Right atrium auricular region (tissue), 2 donors: ENCODE data around the gene SLC7A4. TPM values are rescaled to one million over a fixed set of nuclear protein-coding genes. Genes with fewer than 3 reads are reported as not detected.

Source experiments
- DNase-seq: peaks from one replicate; pipeline ENCODE4 v3.0.0-alpha.2; 2019; ENCODE audit warnings: low spot score
- H3K27ac ChIP-seq, 2 donors: fragments of 200-600 bp; sonication (generic); 1 replicate in 1 of 2; 2 replicates in 1 of 2; pipeline ENCODE4 v1.5.1; 2016 to 2019
- H3K27me3 ChIP-seq, 2 donors: fragments of 200-600 bp; sonication (generic); one replicate each; pipeline versions ENCODE4 v1.5.1 to v1.6.0; 2017 to 2019
- H3K36me3 ChIP-seq: fragments of 200-600 bp; sonication (generic); one replicate; pipeline ENCODE4 v1.5.1; 2016
- H3K4me1 ChIP-seq, 2 donors: fragments of 200-600 bp; sonication (generic); one replicate each; pipeline versions ENCODE4 v1.5.1 to v1.6.0; 2017 to 2019
- H3K4me3 ChIP-seq, 2 donors: fragments of 200-600 bp; sonication (generic); 1 replicate in 1 of 2; 2 replicates in 1 of 2; pipeline ENCODE4 v1.5.1; 2017 to 2019; ENCODE audit warnings: mild to moderate bottlenecking in 1 of 2, moderate library complexity in 1 of 2
- H3K9me3 ChIP-seq, 2 donors: fragments of 200-600 bp; sonication (generic); one replicate each; pipeline ENCODE4 v1.5.1; 2019
- total RNA-seq, 2 donors: library from RNA; depleted of rRNA; stranded (reverse); fragments of >200 nt; gene quantifications; one replicate each; pipeline ENCODE4 v1.1.0, GENCODE V29; 2016
- TF ChIP-seq, protein P1 (sequence below), 2 donors: fragments of 200-600 bp; sonication (generic); IDR thresholded peaks; one replicate each; pipeline ENCODE4 v1.5.1; 2019; ENCODE audit warnings: antibody characterized with exemption in 2 of 2

SLC7A4 gene
- total RNA-seq, 2 donors from 2014 or later, result 1.9 to 5.0 TPM

DNA sequence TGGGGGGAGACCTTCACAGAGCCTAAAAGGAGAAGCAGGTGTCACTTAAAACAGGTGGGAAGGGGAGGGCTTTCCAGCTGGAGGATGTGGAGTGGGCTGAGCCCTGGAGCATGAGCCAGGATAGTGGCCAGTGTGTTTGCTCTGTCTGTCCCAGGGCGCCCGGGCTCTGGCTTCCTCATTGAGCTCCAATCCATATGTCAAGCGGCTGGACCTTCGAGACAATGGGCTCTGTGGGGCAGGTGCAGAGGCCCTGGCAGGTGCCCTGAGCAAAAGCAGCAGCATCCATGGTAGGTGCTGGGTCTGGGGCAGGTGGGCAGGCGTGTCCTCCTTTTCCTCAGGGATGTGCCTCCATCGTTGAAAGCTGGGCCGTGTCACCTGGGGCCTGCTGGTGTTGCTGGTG is 15.4 kb upstream of the SLC7A4 start:
- DNase-seq, result no peak
- H3K4me3 ChIP-seq, result no peak overlapping the region

DNA sequence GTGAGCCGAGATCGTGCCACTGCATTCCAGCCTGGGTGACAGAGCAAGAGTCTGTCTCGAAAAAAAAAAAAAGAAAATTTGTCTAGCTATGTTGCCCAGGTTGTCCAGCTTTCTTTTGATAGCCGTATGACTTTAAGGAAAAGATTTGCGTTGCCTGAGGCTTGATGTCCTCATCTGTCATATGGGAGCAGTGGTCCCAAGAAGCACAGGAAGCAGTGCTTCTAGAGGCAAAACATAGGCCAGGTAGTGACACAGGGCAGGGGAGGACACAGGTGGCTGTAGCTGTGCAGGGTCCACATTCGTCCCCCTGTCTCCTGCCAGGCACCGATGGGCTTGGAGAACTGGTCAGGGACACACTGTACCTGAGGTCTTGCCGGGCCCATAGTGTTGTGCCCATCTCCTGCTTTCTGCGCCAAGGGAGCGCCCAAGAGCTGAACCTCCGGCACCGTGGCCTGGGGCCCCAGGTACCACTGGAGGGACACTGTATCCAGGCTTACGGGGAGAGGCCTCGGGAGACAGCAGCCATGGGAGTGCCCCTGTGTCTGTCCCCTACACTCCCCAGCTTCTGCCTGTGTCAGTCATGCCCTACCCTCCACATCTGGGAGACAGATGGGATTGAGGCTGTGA is 14.8 kb upstream of the SLC7A4 start:
- Histone ChIP-seq H3K27me3 (no peaks in the 10 kb centered on the region), H3K9me3 (no peaks in the 10 kb centered on the region), H3K4me1 (peaks cover 0 to 22% of the 10 kb centered on the region in 2 donors), H3K27ac (no peak overlapping the region), H3K4me3 (no peak overlapping the region), H3K36me3 (no peaks in the 10 kb centered on the region)
- DNase-seq, result no peak
- TF ChIP-seq, protein P1, sequence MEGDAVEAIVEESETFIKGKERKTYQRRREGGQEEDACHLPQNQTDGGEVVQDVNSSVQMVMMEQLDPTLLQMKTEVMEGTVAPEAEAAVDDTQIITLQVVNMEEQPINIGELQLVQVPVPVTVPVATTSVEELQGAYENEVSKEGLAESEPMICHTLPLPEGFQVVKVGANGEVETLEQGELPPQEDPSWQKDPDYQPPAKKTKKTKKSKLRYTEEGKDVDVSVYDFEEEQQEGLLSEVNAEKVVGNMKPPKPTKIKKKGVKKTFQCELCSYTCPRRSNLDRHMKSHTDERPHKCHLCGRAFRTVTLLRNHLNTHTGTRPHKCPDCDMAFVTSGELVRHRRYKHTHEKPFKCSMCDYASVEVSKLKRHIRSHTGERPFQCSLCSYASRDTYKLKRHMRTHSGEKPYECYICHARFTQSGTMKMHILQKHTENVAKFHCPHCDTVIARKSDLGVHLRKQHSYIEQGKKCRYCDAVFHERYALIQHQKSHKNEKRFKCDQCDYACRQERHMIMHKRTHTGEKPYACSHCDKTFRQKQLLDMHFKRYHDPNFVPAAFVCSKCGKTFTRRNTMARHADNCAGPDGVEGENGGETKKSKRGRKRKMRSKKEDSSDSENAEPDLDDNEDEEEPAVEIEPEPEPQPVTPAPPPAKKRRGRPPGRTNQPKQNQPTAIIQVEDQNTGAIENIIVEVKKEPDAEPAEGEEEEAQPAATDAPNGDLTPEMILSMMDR (IDR thresholded peaks at IDR 0.05), result no peak

More for the DNA sequence above, 15.4 kb upstream of the SLC7A4 start:
- H3K27me3 ChIP-seq, result no peaks in the 10 kb centered on the region
- no peaks in the 10 kb centered on the region for H3K9me3 ChIP-seq
- TF ChIP-seq, protein P1 (IDR thresholded peaks at IDR 0.05), result no peak
- peaks cover 0 to 22% of the 10 kb centered on the region in 2 donors for H3K4me1 ChIP-seq
- H3K27ac ChIP-seq, result no peak overlapping the region
- no peaks in the 10 kb centered on the region for H3K36me3 ChIP-seq

DNA sequence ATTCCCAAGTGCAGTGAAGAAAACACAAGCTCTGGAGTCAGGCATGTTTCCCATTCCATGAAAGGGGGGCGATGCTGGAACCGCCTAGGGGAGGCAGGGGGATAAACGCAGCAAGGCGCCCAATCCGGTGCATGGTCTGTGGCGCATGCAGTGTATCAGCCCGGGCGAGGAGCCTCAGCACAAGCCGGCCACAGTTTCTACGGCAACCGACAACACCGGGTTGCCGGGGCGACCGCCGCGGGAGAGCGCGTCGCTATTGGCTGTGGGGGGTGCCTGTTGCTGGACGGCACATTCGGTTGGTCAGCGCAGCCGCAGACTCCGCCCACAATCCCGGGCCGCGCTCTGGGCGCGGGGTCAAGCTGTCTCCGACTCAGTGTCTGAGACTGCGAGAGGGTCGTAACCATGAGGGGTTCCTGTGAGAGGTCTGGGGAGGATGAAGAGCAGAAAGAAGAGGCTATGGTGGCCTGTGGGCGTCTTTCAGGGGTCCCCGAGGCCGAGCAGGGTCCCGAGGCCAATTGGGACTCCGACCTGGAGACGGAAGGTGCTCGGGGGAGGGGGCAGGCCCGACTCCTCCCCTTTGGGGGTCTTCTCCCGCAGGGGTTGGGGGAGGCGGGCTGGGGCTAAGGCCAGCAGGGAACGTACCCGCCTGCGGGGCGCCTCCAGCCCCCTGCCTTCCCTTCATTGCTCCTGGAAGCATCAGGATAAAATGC is 13.4 kb upstream of the SLC7A4 start, which contains the start of gene LRRC74B:
LRRC74B (plus strand) TSS at position 362 of the 710 bp plus-strand sequence; CDS start at position 403, 41 bp downstream.
- H3K36me3 ChIP-seq, result no peaks in the 10 kb centered on the region
- no peak within 1 kb of the TSS for H3K27ac ChIP-seq
- TF ChIP-seq, protein P1 (IDR thresholded peaks at IDR 0.05), result no peak
- no peaks in the 10 kb centered on the region for H3K9me3 ChIP-seq
- peak; percentile 92 for DNase-seq
- peak within 1 kb of the TSS; percentile 35 to 57 for H3K4me3 ChIP-seq
- H3K4me1 ChIP-seq, result peaks cover 0 to 22% of the 10 kb centered on the region in 2 donors
- no peaks in the 10 kb centered on the region for H3K27me3 ChIP-seq

DNA sequence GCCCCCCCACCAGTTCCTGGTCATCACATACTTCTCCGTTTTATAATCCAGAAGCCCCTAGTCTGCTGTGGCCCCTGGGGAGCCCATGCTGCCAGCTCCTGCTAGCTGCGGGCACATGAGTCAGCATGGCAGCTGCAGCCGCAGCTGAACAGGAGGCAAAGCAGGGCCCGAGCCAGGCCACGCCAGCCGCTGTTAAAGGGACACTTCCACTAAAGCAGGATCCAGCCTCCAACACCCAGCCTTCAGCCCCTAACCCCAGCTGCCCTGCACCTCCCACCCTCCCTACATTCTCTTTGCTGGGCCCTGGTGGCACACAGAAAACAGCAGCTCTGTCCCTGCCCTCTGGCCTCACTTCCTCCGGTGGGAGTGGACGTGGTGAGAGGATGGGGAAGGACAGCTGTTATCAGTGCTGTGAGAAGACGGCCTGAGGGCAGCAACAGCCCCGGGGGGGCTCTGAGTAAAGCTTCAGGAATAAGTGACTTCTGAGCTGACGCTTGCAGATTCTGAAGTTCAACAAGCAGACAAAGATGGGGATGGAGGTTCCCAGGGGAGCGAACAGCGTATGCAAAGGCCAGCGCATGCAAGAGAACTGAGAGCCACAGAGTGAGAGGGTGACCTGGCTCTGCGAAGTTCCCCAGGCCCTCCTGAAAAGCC is 12.7 kb upstream of the SLC7A4 start:
- Histone ChIP-seq H3K9me3 (no peaks in the 10 kb centered on the region), H3K27me3 (no peaks in the 10 kb centered on the region), H3K36me3 (no peaks in the 10 kb centered on the region), H3K4me1 (peaks cover 0 to 22% of the 10 kb centered on the region in 2 donors), H3K4me3 (peak overlapping the region; percentile 35 to 57), H3K27ac (no peak overlapping the region)
- TF ChIP-seq, protein P1 (IDR thresholded peaks at IDR 0.05), result no peak
- no peak for DNase-seq

DNA sequence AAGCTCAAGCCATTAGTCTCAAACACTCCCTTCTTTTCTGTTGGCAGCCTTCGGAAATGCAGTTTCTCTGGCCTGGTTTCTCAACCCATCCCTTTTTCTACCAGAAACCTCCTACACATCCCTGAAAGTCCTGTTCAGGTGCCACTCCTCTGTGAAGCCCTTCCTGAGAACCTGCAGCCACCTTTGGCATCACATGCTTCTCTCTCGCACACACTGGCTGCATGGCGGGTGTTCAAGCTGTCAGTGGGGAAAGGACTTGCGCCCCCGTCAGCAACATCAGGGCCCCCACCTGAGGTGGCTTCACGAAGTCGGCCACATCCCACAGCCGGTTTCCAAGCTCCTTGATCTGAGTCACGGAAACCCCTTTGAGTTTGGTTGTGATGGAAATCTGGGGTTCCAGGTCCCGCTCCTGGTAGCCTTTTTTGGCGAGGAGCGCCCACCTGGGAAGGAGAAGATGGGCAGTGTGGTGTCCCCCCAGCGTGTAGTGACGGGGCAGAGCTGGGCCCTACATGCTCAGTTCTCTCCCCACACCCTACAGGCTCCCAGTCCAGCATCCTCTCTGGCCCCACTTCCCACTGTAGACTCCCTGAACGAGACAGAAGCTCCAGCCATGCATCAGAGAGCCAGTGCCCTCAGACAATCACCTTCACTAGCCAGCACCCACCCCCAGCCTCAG is 11.6 kb upstream of the SLC7A4 start:
- Histone ChIP-seq H3K4me3 (no peak overlapping the region), H3K4me1 (peaks cover 0 to 22% of the 10 kb centered on the region in 2 donors), H3K36me3 (no peaks in the 10 kb centered on the region), H3K27ac (no peak overlapping the region), H3K27me3 (no peaks in the 10 kb centered on the region), H3K9me3 (no peaks in the 10 kb centered on the region)
- TF ChIP-seq, protein P1 (IDR thresholded peaks at IDR 0.05), result no peak
- DNase-seq, result no peak
